Lung (tissue), 12 donors: Measurements from ENCODE around the gene TEF. TPM values are rescaled to one million over a fixed set of nuclear protein-coding genes. Genes with fewer than 3 reads are reported as not detected.

ENCODE experiments used
- ATAC-seq: fragments of 200-7000 bp; cut with Tn5 transposase; one replicate; pipeline ENCODE4 v1.9.1; 2020; ENCODE audit warnings: moderate number of reproducible peaks; ENCODE audit not compliant: insufficient read depth, low FRiP score
- DNase-seq, 3 donors: peaks; one replicate each; pipeline ENCODE4 v3.0.0-alpha.2; 2013 to 2017
- H3K27ac ChIP-seq, 2 donors: one replicate each; pipeline ENCODE4 v1.5.1; 2013; ENCODE audit warnings: mild to moderate bottlenecking in 2 of 2, moderate library complexity in 2 of 2, control low read depth in 1 of 2, inconsistent platforms in 1 of 2, low read depth in 1 of 2, low read length in 1 of 2
- H3K27me3 ChIP-seq, 3 donors: one replicate each; pipeline ENCODE4 v1.5.1; 2013; ENCODE audit warnings: low read length in 2 of 3; ENCODE audit not compliant: control insufficient read depth in 3 of 3, insufficient read depth in 3 of 3
- H3K36me3 ChIP-seq, 4 donors: one replicate each; pipeline ENCODE4 v1.5.1; 2013; ENCODE audit warnings: low read length in 4 of 4, mild to moderate bottlenecking in 1 of 4, moderate library complexity in 1 of 4; ENCODE audit not compliant: control insufficient read depth in 4 of 4, insufficient read depth in 4 of 4
- H3K4me1 ChIP-seq, 5 donors: one replicate each; pipeline ENCODE4 v1.5.1; 2013; ENCODE audit warnings: low read length in 5 of 5, mild to moderate bottlenecking in 2 of 5, moderate library complexity in 1 of 5; ENCODE audit not compliant: control insufficient read depth in 5 of 5, insufficient read depth in 5 of 5
- H3K4me3 ChIP-seq: one replicate; pipeline ENCODE4 v1.5.1; 2013; ENCODE audit warnings: mild to moderate bottlenecking, control low read depth, moderate library complexity
- H3K9ac ChIP-seq, 2 donors: one replicate each; pipeline ENCODE4 v1.5.1; 2013; ENCODE audit warnings: low read length in 2 of 2, control low read depth in 1 of 2; ENCODE audit not compliant: insufficient read depth in 1 of 2
- H3K9me3 ChIP-seq, 4 donors: one replicate each; pipeline ENCODE4 v1.5.1; 2013; ENCODE audit warnings: low read length in 3 of 4, mild to moderate bottlenecking in 1 of 4, moderate library complexity in 1 of 4; ENCODE audit not compliant: control insufficient read depth in 4 of 4, insufficient read depth in 3 of 4
- CTCF ChIP-seq: IDR thresholded peaks from 2 replicates; pipeline ENCODE4 v1.5.1; 2012; ENCODE audit warnings: mild to moderate bottlenecking; ENCODE audit errors: control extremely low read depth, extremely low read depth
- WGBS, 2 donors: extraction: QIAGEN DNeasy Blood & Tissue Kit; methylation state at CpG; one replicate each; pipeline ENCODE4 v1.1.7; 2013; 5-methylcytosine and 5-hydroxymethylcytosine counted together
- polyA plus RNA-seq, 2 donors: library from polyadenylated mRNA; stranded (reverse); fragments of 200-250 nt; gene quantifications; one replicate each; pipeline ENCODE4 v1.2.1, GENCODE V29; 2013
- total RNA-seq, 2 donors: library from RNA; depleted of rRNA in 1 of 2; stranded (reverse); fragments of >200 nt in 1 of 2; gene quantifications; one replicate each; pipeline ENCODE4 v1.2.1, GENCODE V29; 2014 to 2021
- donor health status: control.
- donor health status: control.
- donor health status: Bipolar disorder and iron deficiency.
- donor health status: healthy.
- donor health status: DM: yes; HTN: yes; CAD: no.

TEF gene
- total and polyA plus RNA-seq, 4 donors: 6.4 to 23.8 (median 14.1) TPM

GRCh38 chr22:41355895-41356294, 25.8 kb upstream of the TEF start:
- TF ChIP-seq CTCF: no peak
- Histone ChIP-seq H3K9me3 (peaks cover 0 to 2% (median 0%) of the 10 kb centered on the region in 4 donors), H3K27me3 (no peaks in the 10 kb centered on the region), H3K27ac (no peak overlapping the region), H3K36me3 (peaks cover 12 to 61% (median 20%) of the 10 kb centered on the region in 4 donors), H3K4me3 (no peak overlapping the region), H3K4me1 (peaks cover 0 to 2% (median 0%) of the 10 kb centered on the region in 5 donors), H3K9ac (no peak overlapping the region)
- DNase-seq (no peak), ATAC-seq (no peak)
- 99% methylated on average over 17 of the region's 17 CpGs for WGBS, 2 donors

GRCh38 chr22:41356430-41357028, 25.2 kb upstream of the TEF start:
- no peak for DNase-seq
- H3K9ac ChIP-seq: no peak overlapping the region
- no peak for TF ChIP-seq CTCF
- H3K27ac ChIP-seq: no peak overlapping the region
- H3K36me3 ChIP-seq: peaks cover 9 to 56% (median 17%) of the 10 kb centered on the region in 4 donors
- no peak overlapping the region for H3K4me3 ChIP-seq
- WGBS, 2 donors: 94 to 98% methylated on average over 25 of the region's 25 CpGs
- no peak for ATAC-seq
- H3K27me3 ChIP-seq: no peaks in the 10 kb centered on the region
- peaks cover 0 to 2% (median 0%) of the 10 kb centered on the region in 5 donors for H3K4me1 ChIP-seq
- no peaks in the 10 kb centered on the region for H3K9me3 ChIP-seq

- WGBS, 2 donors: 91 to 93% methylated on average over 13 to 16 of the region's 16 CpGs
- H3K27ac ChIP-seq: no peak overlapping the region
- TF ChIP-seq CTCF: no peak
- no peaks in the 10 kb centered on the region for H3K27me3 ChIP-seq
- no peak overlapping the region for H3K9ac ChIP-seq
- peaks cover 6 to 51% (median 17%) of the 10 kb centered on the region in 4 donors for H3K36me3 ChIP-seq
- peaks cover 0 to 2% (median 0%) of the 10 kb centered on the region in 5 donors for H3K4me1 ChIP-seq
- ATAC-seq (no peak), DNase-seq (no peak)
- H3K9me3 ChIP-seq: no peaks in the 10 kb centered on the region
- H3K4me3 ChIP-seq: no peak overlapping the region
Measured at GRCh38 chr22:41357191-41357590, 24.6 kb upstream of the TEF start.

- no peak for ATAC-seq
- no peak overlapping the region for H3K4me3 ChIP-seq
- H3K36me3 ChIP-seq: peaks cover 6 to 46% (median 17%) of the 10 kb centered on the region in 4 donors
- H3K4me1 ChIP-seq: peaks cover 0 to 8% (median 0%) of the 10 kb centered on the region in 5 donors
- no peak for DNase-seq
- 88 to 89% methylated on average over 17 of the region's 17 CpGs for WGBS, 2 donors
- no peak for TF ChIP-seq CTCF
- no peaks in the 10 kb centered on the region for H3K27me3 ChIP-seq
- no peaks in the 10 kb centered on the region for H3K9me3 ChIP-seq
- no peak overlapping the region for H3K27ac ChIP-seq
- no peak overlapping the region for H3K9ac ChIP-seq
Measured at GRCh38 chr22:41358927-41359326, 22.8 kb upstream of the TEF start.
